GM12878 (cell line): ENCODE data around the gene CFDP1. TPM values are rescaled to one million over a fixed set of nuclear protein-coding genes. Genes with fewer than 3 reads are reported as not detected.
A peak's percentile ranks its signal among the peaks of the same experiment; 100 is the strongest.

Experiments used
- ATAC-seq: fragments of 200-7000 bp; cut with Tn5 transposase; 3 replicates; pipeline ENCODE4 v1.9.1; 2020; ENCODE audit warnings: mild to moderate bottlenecking, moderate library complexity
- BruUV-seq: library from RNA; stranded (reverse); fragments of 400-500 nt; replicated peaks from 2 replicates; lab custom pipeline; 2021; lab: Mats Ljungman, UMichigan
- CTCF ChIA-PET: fragments of 300-600 bp; sonication (Branson Sonifier 250); formaldehyde crosslinking; extraction: SDS; loops from one replicate; lab custom pipeline; 2021; ENCODE audit warnings: inconsistent platforms; lab: Yijun Ruan, JAX
- POLR2A ChIA-PET: fragments of 350-600 bp; formaldehyde crosslinking; extraction: SDS; loops from one replicate; lab custom pipeline; 2021; ENCODE audit warnings: inconsistent platforms; lab: Charles Lee
- RAD21 ChIA-PET: fragments of 300-600 bp; sonication (Branson Sonifier 250); formaldehyde crosslinking; loops from one replicate; lab custom pipeline; 2023; ENCODE audit warnings: antibody characterized with exemption; ENCODE audit not compliant: unreplicated experiment; lab: Charles Lee
- SMC1A ChIA-PET: fragments of 300-600 bp; sonication (Branson Sonifier 250); formaldehyde crosslinking; loops from one replicate; lab custom pipeline; 2023; ENCODE audit not compliant: unreplicated experiment, uncharacterized antibody; lab: Charles Lee
- DNase-seq: peaks from one replicate; pipeline ENCODE4 v3.0.0-alpha.2; 2011; ENCODE audit warnings: low read depth, low spot score
- FAIRE-seq: peaks from 3 replicates; lab custom pipeline; 2011; peaks lifted over from hg19 to GRCh38; lab: Jason Lieb, UNC
- H2AFZ ChIP-seq: 2 replicates; pipeline ENCODE4 v1.6.0; 2011; ENCODE audit warnings: low read depth, low read length, control low read depth; ENCODE audit not compliant: control insufficient read depth
- H3K27ac ChIP-seq: 2 replicates; pipeline ENCODE4 v1.5.1; 2011; ENCODE audit warnings: control low read depth; ENCODE audit not compliant: control insufficient read depth, insufficient read depth
- H3K27me3 ChIP-seq, 2 experiments: replicated peaks in 1 of 2; 2 replicates each; pipeline versions ENCODE4 v1.6.0 to v1.6.1; 2011; ENCODE audit warnings: low read length in 1 of 2; ENCODE audit not compliant: control insufficient read depth in 2 of 2, insufficient read depth in 2 of 2
- H3K36me3 ChIP-seq, 2 experiments: 2 replicates each; pipeline ENCODE4 v1.5.1; 2011; ENCODE audit warnings: low read length in 1 of 2; ENCODE audit not compliant: control insufficient read depth in 2 of 2, insufficient read depth in 2 of 2
- H3K4me1 ChIP-seq: 2 replicates; pipeline ENCODE4 v1.6.1; 2011; ENCODE audit warnings: mild to moderate bottlenecking, low read length, moderate library complexity, mixed read lengths; ENCODE audit not compliant: control insufficient read depth, insufficient read depth
- H3K4me2 ChIP-seq: 2 replicates; pipeline ENCODE4 v1.6.0; 2011; ENCODE audit warnings: control low read depth; ENCODE audit not compliant: control insufficient read depth, insufficient read depth
- H3K4me3 ChIP-seq: fragments of 200-600 bp; sonication (generic); 2 replicates; pipeline ENCODE4 v1.5.1; 2016
- H3K79me2 ChIP-seq: 2 replicates; pipeline ENCODE4 v1.6.0; 2011; ENCODE audit warnings: low read length; ENCODE audit not compliant: control insufficient read depth, insufficient read depth
- H3K9ac ChIP-seq: 2 replicates; pipeline ENCODE4 v1.8.0; 2011; ENCODE audit warnings: low read length, control low read depth, mixed read lengths; ENCODE audit not compliant: control insufficient read depth, insufficient read depth
- H3K9me3 ChIP-seq: replicated peaks from 3 replicates; pipeline ENCODE4 v1.5.1; 2011; ENCODE audit warnings: mild to moderate bottlenecking, low read length; ENCODE audit not compliant: control insufficient read depth, insufficient read depth
- H4K20me1 ChIP-seq: 2 replicates; pipeline ENCODE4 v1.6.0; 2011; ENCODE audit not compliant: control insufficient read depth, insufficient read depth
- CREB1 ChIP-seq: IDR thresholded peaks from 2 replicates; pipeline ENCODE4 v1.6.1; 2012; ENCODE audit warnings: low read depth, mild to moderate bottlenecking, inconsistent platforms
- CREM ChIP-seq: IDR thresholded peaks from 2 replicates; pipeline ENCODE4 v1.6.1; 2014; ENCODE audit warnings: antibody characterized with exemption, low read depth
- HDAC2 ChIP-seq: fragments of 200-600 bp; sonication (generic); IDR thresholded peaks from 2 replicates; pipeline ENCODE4 v1.6.1; 2017
- IKZF2 ChIP-seq, 2 experiments: fragments of 450-650 bp; IDR thresholded peaks; 2 replicates each; pipeline ENCODE4 v1.6.1; 2017; ENCODE audit warnings: mild to moderate bottlenecking in 2 of 2, moderate library complexity in 2 of 2
- MEF2A ChIP-seq: IDR thresholded peaks from 2 replicates; pipeline ENCODE4 v1.6.1; 2011; ENCODE audit warnings: low read depth, mild to moderate bottlenecking, low read length, moderate library complexity; ENCODE audit not compliant: insufficient read depth
- SRF ChIP-seq, 2 experiments: IDR thresholded peaks; 2 replicates each; pipeline ENCODE4 v1.6.1; 2011; ENCODE audit warnings: low read depth in 2 of 2, low read length in 2 of 2, mild to moderate bottlenecking in 1 of 2, moderate library complexity in 1 of 2
- WGBS: methylation state at CpG from one replicate; pipeline ENCODE4 v1.1.6; 2016; ENCODE audit warnings: low lambda C conversion rate; ENCODE audit not compliant: insufficient replicate concordance, insufficient coverage; ENCODE audit errors: missing lambda C conversion rate; 5-methylcytosine and 5-hydroxymethylcytosine counted together
- in situ Hi-C: fragments of 300-500 bp; cut with MboI; formaldehyde crosslinking; loops from 9 replicates; pipeline ENCODE4 v1.14.3; 2018; ENCODE audit warnings: mixed read lengths
- intact Hi-C: fragments of 100-400 bp; cut with micrococcal nuclease; formaldehyde crosslinking; loops from one replicate; pipeline ENCODE4 v1.14.2; 2022; ENCODE audit not compliant: unreplicated experiment
- polyA plus RNA-seq, 11 experiments: library from polyadenylated mRNA; depleted of rRNA in 4 of 11; unstranded in 6 of 11; stranded (reverse) in 5 of 11; fragments of >200 nt; fragmentation: Nextera tagmentation in 4 of 11; fragmentation: Illumina TruSeq in 1 of 11; extraction: Ambion mirVana in 4 of 11; extraction: Trizol in 1 of 11; gene quantifications; 1 replicate in 1 of 11; 2 replicates in 10 of 11; pipeline versions ENCODE4 v1.2.1 to v1.2.3, GENCODE V29; 2011 to 2016; ENCODE audit warnings: inconsistent platforms in 2 of 11, missing spikeins in 2 of 11, low read depth in 1 of 11
- total RNA-seq, 4 experiments: library from RNA; depleted of rRNA in 3 of 4; stranded (reverse); fragments of >200 nt in 3 of 4; fragmentation: Illumina TruSeq in 1 of 4; extraction: Trizol in 1 of 4; gene quantifications; 2 replicates each; pipeline versions ENCODE4 v1.2.1 to v1.2.3, GENCODE V29; 2013 to 2021
- TF ChIP-seq, protein P1 (sequence below): fragments of 450-650 bp; IDR thresholded peaks from 2 replicates; pipeline ENCODE4 v1.6.1; 2016; ENCODE audit warnings: mild to moderate bottlenecking, moderate library complexity, borderline replicate concordance
- TF ChIP-seq, protein P2 (sequence below): fragments of 450-650 bp; conservative IDR thresholded peaks from 2 replicates; pipeline ENCODE4 v1.6.1; 2017; ENCODE audit warnings: mild to moderate bottlenecking, moderate library complexity
- TF ChIP-seq, protein P3 (sequence below): fragments of 450-650 bp; IDR thresholded peaks from 2 replicates; pipeline ENCODE4 v1.6.1; 2017; ENCODE audit warnings: antibody characterized with exemption, mild to moderate bottlenecking, moderate library complexity
- TF ChIP-seq, protein P4 (sequence below): IDR thresholded peaks from 2 replicates; pipeline ENCODE4 v1.6.1; 2011; ENCODE audit warnings: borderline replicate concordance, low read depth, mild to moderate bottlenecking, moderate library complexity, mixed read lengths, low read length; ENCODE audit not compliant: insufficient read depth; ENCODE audit errors: extremely low read length

The CFDP1 gene
- total and polyA plus RNA-seq, 10 of the 15 experiments (the other 5 are each of a cell fraction or from before 2014, with no cell fraction given) = 22.3 to 64.8 (median 36.7) TPM

DNA sequence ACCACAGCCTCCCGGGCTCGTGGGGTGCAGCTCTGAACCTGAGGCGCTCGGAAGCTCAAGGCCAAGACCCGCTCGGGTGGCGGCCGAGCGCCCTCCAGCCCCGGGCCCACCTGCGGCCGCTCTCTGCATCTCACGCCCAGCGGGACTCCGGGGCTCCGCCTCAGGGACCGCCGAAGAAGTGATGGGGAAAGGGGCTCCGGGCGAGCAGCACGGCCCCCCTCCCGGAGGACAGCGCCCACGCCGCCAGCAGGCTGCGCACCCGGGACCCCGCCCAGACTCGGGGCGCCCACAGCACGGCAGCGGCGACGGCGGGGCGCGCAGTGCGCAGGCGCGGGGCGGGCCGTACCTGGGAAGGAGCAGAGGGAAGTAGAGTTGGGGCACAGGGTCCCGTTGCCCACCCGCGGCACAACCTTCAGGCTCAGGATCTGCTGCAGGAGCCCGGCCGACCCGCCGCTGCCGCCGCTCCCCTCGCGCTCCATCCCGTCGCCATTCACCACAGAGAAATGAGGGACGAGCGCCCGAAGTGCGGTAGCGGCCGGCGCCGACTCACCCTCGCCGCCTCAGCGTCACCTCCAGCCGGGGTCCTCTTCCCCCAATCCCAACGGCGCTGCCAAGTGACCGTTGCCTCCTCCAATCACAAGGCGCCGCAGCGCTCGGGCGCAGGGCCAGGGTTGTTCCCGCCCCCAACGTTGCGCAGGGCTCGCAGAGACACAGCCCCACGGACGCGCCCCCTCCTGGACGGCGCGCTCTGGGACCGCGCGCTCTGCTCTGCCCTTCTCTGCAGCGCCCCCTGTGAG, 31.0 kb upstream of the CFDP1 start, which contains the start of gene TMEM170A:
Gene TMEM170A (minus strand): TSS at position 568 of the 797 bp plus-strand sequence. CDS start 89 bp downstream, at position 479.
- H3K4me1 ChIP-seq = peaks cover 6% of the 10 kb centered on the region
- no peaks in the 10 kb centered on the region for H3K27me3 ChIP-seq
- ChIA-PET SMC1A (interaction anchor here (0.6 to 1.4 kb wide), 9 partner anchors 9 to 265 kb away, joined by 3 to 7 read pairs (median 3); partner anchors contain the start of genes CFDP1, KARS1 and TERF2IP), CTCF (interaction anchor here (0.6 to 4.3 kb wide), 40 partner anchors 8 to 281 kb away, joined by 3 to 34 read pairs (median 4); partner anchors contain the start of genes ADAT1, CFDP1 and CHST6), RAD21 (interaction anchor here (0.8 to 2.6 kb wide), 8 partner anchors 43 to 264 kb away, joined by 3 to 14 read pairs (median 3); partner anchors contain the start of genes ADAT1, KARS1 and TERF2IP), POLR2A (interaction anchor here (0.6 to 1.3 kb wide), 8 partner anchors 30 to 138 kb away, joined by 3 to 7 read pairs (median 3); partner anchors contain the start of gene CFDP1)
- H3K79me2 ChIP-seq = peaks cover 44% of the 10 kb centered on the region
- no peaks in the 10 kb centered on the region for H3K9me3 ChIP-seq
- peak within 1 kb of the TSS; percentile 82 for H3K9ac ChIP-seq
- in situ Hi-C loops (loop anchor here (10.0 to 25.0 kb wide), 2 partner anchors 160 to 1723 kb away; partner anchors contain the start of genes ADAT1, MON1B and SYCE1L), intact Hi-C loops (loop anchor here (1.0 to 5.0 kb wide), 6 partner anchors 31 to 265 kb away; partner anchors contain the start of genes ADAT1 and CFDP1)
- peak within 1 kb of the TSS; percentile 89 for H3K4me3 ChIP-seq
- no TSS peak for BruUV-seq
- FAIRE-seq (peak; percentile 83), DNase-seq (peak; percentile 94), ATAC-seq (peak; percentile 96)
- H3K36me3 ChIP-seq = peaks cover 0 to 2% of the 10 kb centered on the region in 2 experiments; a peak in 2 of 4 replicates
- peak within 1 kb of the TSS; percentile 82 for H3K4me2 ChIP-seq
- H2AFZ ChIP-seq = peak within 1 kb of the TSS; percentile 97
- peak within 1 kb of the TSS; percentile 85 for H3K27ac ChIP-seq
- H4K20me1 ChIP-seq = no peaks in the 10 kb centered on the region
- WGBS = under 1% methylated on average over 77 of the region's 89 CpGs
- 0 out of 2 replicates have a peak, but pooled peaks have one; percentile 7 for TF ChIP-seq MEF2A
- 0 out of 4 replicates have a peak, but pooled peaks of 1 of the 2 experiments have one; percentile 18 for TF ChIP-seq SRF (IDR thresholded peaks at IDR 0.05; ENCODE audit: low read depth in 2 of 2, low read length in 2 of 2)
- TF ChIP-seq CREB1 = peak; percentile 84
- TF ChIP-seq, protein P1, sequence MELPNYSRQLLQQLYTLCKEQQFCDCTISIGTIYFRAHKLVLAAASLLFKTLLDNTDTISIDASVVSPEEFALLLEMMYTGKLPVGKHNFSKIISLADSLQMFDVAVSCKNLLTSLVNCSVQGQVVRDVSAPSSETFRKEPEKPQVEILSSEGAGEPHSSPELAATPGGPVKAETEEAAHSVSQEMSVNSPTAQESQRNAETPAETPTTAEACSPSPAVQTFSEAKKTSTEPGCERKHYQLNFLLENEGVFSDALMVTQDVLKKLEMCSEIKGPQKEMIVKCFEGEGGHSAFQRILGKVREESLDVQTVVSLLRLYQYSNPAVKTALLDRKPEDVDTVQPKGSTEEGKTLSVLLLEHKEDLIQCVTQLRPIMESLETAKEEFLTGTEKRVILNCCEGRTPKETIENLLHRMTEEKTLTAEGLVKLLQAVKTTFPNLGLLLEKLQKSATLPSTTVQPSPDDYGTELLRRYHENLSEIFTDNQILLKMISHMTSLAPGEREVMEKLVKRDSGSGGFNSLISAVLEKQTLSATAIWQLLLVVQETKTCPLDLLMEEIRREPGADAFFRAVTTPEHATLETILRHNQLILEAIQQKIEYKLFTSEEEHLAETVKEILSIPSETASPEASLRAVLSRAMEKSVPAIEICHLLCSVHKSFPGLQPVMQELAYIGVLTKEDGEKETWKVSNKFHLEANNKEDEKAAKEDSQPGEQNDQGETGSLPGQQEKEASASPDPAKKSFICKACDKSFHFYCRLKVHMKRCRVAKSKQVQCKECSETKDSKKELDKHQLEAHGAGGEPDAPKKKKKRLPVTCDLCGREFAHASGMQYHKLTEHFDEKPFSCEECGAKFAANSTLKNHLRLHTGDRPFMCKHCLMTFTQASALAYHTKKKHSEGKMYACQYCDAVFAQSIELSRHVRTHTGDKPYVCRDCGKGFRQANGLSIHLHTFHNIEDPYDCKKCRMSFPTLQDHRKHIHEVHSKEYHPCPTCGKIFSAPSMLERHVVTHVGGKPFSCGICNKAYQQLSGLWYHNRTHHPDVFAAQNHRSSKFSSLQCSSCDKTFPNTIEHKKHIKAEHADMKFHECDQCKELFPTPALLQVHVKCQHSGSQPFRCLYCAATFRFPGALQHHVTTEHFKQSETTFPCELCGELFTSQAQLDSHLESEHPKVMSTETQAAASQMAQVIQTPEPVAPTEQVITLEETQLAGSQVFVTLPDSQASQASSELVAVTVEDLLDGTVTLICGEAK = no peak
- TF ChIP-seq, protein P2, sequence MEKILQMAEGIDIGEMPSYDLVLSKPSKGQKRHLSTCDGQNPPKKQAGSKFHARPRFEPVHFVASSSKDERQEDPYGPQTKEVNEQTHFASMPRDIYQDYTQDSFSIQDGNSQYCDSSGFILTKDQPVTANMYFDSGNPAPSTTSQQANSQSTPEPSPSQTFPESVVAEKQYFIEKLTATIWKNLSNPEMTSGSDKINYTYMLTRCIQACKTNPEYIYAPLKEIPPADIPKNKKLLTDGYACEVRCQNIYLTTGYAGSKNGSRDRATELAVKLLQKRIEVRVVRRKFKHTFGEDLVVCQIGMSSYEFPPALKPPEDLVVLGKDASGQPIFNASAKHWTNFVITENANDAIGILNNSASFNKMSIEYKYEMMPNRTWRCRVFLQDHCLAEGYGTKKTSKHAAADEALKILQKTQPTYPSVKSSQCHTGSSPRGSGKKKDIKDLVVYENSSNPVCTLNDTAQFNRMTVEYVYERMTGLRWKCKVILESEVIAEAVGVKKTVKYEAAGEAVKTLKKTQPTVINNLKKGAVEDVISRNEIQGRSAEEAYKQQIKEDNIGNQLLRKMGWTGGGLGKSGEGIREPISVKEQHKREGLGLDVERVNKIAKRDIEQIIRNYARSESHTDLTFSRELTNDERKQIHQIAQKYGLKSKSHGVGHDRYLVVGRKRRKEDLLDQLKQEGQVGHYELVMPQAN = peak; percentile 87
- no peak for TF ChIP-seq HDAC2
- TF ChIP-seq CREM = peak; percentile 86
- TF ChIP-seq, protein P3, sequence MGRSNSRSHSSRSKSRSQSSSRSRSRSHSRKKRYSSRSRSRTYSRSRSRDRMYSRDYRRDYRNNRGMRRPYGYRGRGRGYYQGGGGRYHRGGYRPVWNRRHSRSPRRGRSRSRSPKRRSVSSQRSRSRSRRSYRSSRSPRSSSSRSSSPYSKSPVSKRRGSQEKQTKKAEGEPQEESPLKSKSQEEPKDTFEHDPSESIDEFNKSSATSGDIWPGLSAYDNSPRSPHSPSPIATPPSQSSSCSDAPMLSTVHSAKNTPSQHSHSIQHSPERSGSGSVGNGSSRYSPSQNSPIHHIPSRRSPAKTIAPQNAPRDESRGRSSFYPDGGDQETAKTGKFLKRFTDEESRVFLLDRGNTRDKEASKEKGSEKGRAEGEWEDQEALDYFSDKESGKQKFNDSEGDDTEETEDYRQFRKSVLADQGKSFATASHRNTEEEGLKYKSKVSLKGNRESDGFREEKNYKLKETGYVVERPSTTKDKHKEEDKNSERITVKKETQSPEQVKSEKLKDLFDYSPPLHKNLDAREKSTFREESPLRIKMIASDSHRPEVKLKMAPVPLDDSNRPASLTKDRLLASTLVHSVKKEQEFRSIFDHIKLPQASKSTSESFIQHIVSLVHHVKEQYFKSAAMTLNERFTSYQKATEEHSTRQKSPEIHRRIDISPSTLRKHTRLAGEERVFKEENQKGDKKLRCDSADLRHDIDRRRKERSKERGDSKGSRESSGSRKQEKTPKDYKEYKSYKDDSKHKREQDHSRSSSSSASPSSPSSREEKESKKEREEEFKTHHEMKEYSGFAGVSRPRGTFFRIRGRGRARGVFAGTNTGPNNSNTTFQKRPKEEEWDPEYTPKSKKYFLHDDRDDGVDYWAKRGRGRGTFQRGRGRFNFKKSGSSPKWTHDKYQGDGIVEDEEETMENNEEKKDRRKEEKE = peak; percentile 75
- TF ChIP-seq, protein P4, sequence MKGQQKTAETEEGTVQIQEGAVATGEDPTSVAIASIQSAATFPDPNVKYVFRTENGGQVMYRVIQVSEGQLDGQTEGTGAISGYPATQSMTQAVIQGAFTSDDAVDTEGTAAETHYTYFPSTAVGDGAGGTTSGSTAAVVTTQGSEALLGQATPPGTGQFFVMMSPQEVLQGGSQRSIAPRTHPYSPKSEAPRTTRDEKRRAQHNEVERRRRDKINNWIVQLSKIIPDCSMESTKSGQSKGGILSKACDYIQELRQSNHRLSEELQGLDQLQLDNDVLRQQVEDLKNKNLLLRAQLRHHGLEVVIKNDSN = no peak
- TF ChIP-seq IKZF2 (IDR thresholded peaks at IDR 0.05) = no peak; a peak in 2 of 4 replicates
